Kidney glomerular epithelial cell (primary cell): ENCODE results near the gene ZNF496.
"Not testable (repeated sequence)": the region's sequence is repeated elsewhere in the genome, so short reads cannot be mapped to it uniquely, and the experiment has no call there.

Experiments used
- DNase-seq: peaks from one replicate; lab custom pipeline; 2025; lab: John Stamatoyannopoulos, UW

ZNF496 gene

GRCh38 chr1:247359559-247359958, 27.9 kb upstream of the ZNF496 start:
- no peak for DNase-seq

- no peak for DNase-seq
These were observed 27.3 kb upstream of the ZNF496 start for GRCh38 chr1:247358920-247359319.

- DNase-seq, result peak; percentile 96
These were observed 26.1 kb upstream of the ZNF496 start for GRCh38 chr1:247357781-247358211.

GRCh38 chr1:247357052-247357780, 25.5 kb upstream of the ZNF496 start:
- DNase-seq, result peak; percentile 77

GRCh38 chr1:247355160-247355559, 23.5 kb upstream of the ZNF496 start:
- DNase-seq, result not testable (repeated sequence)

GRCh38 chr1:247352175-247352574, 20.5 kb upstream of the ZNF496 start:
- DNase-seq, result no peak

- DNase-seq, result no peak
These were observed 18.9 kb upstream of the ZNF496 start for GRCh38 chr1:247350587-247350986.

GRCh38 chr1:247347477-247348222, 16.0 kb upstream of the ZNF496 start:
- no peak for DNase-seq

GRCh38 chr1:247345881-247346280, 14.2 kb upstream of the ZNF496 start:
- DNase-seq, result no peak

- no peak for DNase-seq
These were observed 12.1 kb upstream of the ZNF496 start for GRCh38 chr1:247343801-247344200.

- DNase-seq, result no peak
These were observed 7.1 kb upstream of the ZNF496 start for GRCh38 chr1:247338723-247339275.

GRCh38 chr1:247337961-247338360, 6.3 kb upstream of the ZNF496 start:
- no peak for DNase-seq

- peak; percentile 82 for DNase-seq
These were observed 5.6 kb upstream of the ZNF496 start for GRCh38 chr1:247337250-247337746.

- no peak for DNase-seq
These were observed 4.7 kb upstream of the ZNF496 start for GRCh38 chr1:247336390-247336789.

- DNase-seq, result no peak
These were observed 4.2 kb upstream of the ZNF496 start for GRCh38 chr1:247335882-247336281.

- no peak for DNase-seq
These were observed 2.9 kb upstream of the ZNF496 start for GRCh38 chr1:247334378-247335133.

- DNase-seq, result peak; percentile 54
These were observed 1.1 kb upstream of the ZNF496 start for GRCh38 chr1:247332623-247333361.

- DNase-seq, result no peak
These were observed 552 bp upstream of the ZNF496 start for GRCh38 chr1:247332215-247332622.

- peak; percentile 71 for DNase-seq
These were observed 519 bp downstream of the ZNF496 start for GRCh38 chr1:247331172-247331524.

GRCh38 chr1:247330548-247331171, 1.0 kb downstream of the ZNF496 start:
- DNase-seq, result no peak

- DNase-seq, result no peak
These were observed 2.5 kb downstream of the ZNF496 start for GRCh38 chr1:247329097-247329617.
